A673 (cell line): ENCODE data around the gene EXOSC2. TPM values are rescaled to one million over a fixed set of nuclear protein-coding genes. Genes with fewer than 3 reads are reported as not detected.

ENCODE experiments used
- BruUV-seq: library from RNA; stranded (reverse); fragments of 400-500 nt; replicated peaks from 2 replicates; lab custom pipeline; 2021; lab: Mats Ljungman, UMichigan
- CTCF ChIA-PET: fragments of 300-600 bp; sonication (Branson Sonifier 250); formaldehyde crosslinking; loops from one replicate; lab custom pipeline; 2022; ENCODE audit warnings: antibody characterized with exemption; lab: Charles Lee
- POLR2A ChIA-PET: fragments of 300-600 bp; sonication (Branson Sonifier 250); formaldehyde crosslinking; loops from one replicate; lab custom pipeline; 2022; ENCODE audit warnings: antibody characterized with exemption; ENCODE audit not compliant: low non-redundant PET; lab: Charles Lee
- DNase-seq: peaks from one replicate; pipeline ENCODE4 v3.0.0-alpha.2; 2015; ENCODE audit warnings: low spot score
- H3K27ac ChIP-seq: fragments of 200-600 bp; sonication (generic); 2 replicates; pipeline ENCODE4 v1.5.1; 2016; ENCODE audit warnings: mixed run types, low read depth, mild to moderate bottlenecking, mixed read lengths, antibody characterized with exemption, low read length; ENCODE audit not compliant: poor library complexity, severe bottlenecking
- H3K27me3 ChIP-seq: fragments of 200-600 bp; sonication (generic); replicated peaks from 2 replicates; pipeline ENCODE4 v1.6.1; 2017; ENCODE audit warnings: mixed run types, low read depth, mild to moderate bottlenecking, mixed read lengths, antibody characterized with exemption, low read length; ENCODE audit not compliant: insufficient read depth, poor library complexity
- H3K36me3 ChIP-seq: fragments of 200-600 bp; sonication (generic); 2 replicates; pipeline ENCODE4 v1.6.1; 2016; ENCODE audit warnings: mixed run types, mild to moderate bottlenecking, mixed read lengths, antibody characterized with exemption, low read length; ENCODE audit not compliant: insufficient read depth, poor library complexity, severe bottlenecking
- H3K4me1 ChIP-seq: fragments of 200-600 bp; sonication (generic); 2 replicates; pipeline ENCODE4 v1.6.1; 2017; ENCODE audit warnings: mixed run types, mild to moderate bottlenecking, mixed read lengths, antibody characterized with exemption, low read length; ENCODE audit not compliant: insufficient read depth, poor library complexity, severe bottlenecking
- H3K4me3 ChIP-seq: fragments of 200-600 bp; sonication (generic); 2 replicates; pipeline ENCODE4 v1.5.1; 2016; ENCODE audit warnings: low read depth, mixed run types, mild to moderate bottlenecking, mixed read lengths, low read length; ENCODE audit not compliant: poor library complexity, severe bottlenecking
- H3K9me3 ChIP-seq: fragments of 200-600 bp; sonication (generic); 2 replicates; pipeline ENCODE4 v1.6.1; 2016; ENCODE audit warnings: mixed run types, low read depth, mild to moderate bottlenecking, mixed read lengths, antibody characterized with exemption, low read length; ENCODE audit not compliant: poor library complexity, severe bottlenecking
- EZH2 ChIP-seq: fragments of 200-600 bp; sonication (generic); IDR thresholded peaks from 2 replicates; pipeline ENCODE4 v1.6.1; 2017; ENCODE audit warnings: borderline replicate concordance, low read depth, mild to moderate bottlenecking, mixed read lengths, antibody characterized with exemption, low read length; ENCODE audit not compliant: poor library complexity, severe bottlenecking
- intact Hi-C: fragments of 100-400 bp; cut with micrococcal nuclease; formaldehyde crosslinking; loops from one replicate; pipeline ENCODE4 v1.10.0; 2022; ENCODE audit not compliant: unreplicated experiment
- total RNA-seq: library from RNA; stranded (reverse); gene quantifications from 2 replicates; pipeline ENCODE4 v1.2.3, GENCODE V29; 2021
- TF ChIP-seq, protein P1 (sequence below): fragments of 300-800, 200-600 bp; sonication (generic); conservative IDR thresholded peaks from 2 replicates; pipeline ENCODE4 v1.5.1; 2017; ENCODE audit warnings: low read depth, mild to moderate bottlenecking, antibody characterized with exemption, low read length, moderate library complexity, mixed read lengths

EXOSC2 gene
- total RNA-seq, 1 experiment from 2014 or later: 109 TPM

DNA sequence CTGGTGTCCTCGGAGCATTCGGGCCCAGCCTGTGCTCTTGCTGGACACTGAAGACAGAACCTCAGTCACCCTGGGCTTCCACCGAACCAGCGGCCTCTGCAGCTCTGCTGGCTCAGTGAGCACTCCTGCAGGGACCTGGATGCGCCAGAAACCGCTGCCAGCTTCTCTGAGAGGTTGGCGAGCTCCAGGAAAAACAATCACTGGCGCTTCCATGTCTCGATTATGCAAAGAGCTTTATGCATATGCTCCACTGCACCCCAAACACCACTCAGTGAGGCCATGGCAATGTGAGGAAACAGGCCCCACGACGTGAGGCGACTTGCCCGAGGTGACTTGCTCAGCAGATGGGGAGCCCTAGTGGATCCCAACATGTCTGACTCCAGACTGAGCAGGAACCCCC, 18.2 kb upstream of the EXOSC2 start:
- Histone ChIP-seq H3K9me3 (no peaks in the 10 kb centered on the region), H3K4me3 (no peak overlapping the region), H3K27me3 (no peaks in the 10 kb centered on the region), H3K4me1 (no peaks in the 10 kb centered on the region), H3K36me3 (no peaks in the 10 kb centered on the region), H3K27ac (no peak overlapping the region)
- POLR2A ChIA-PET: no interaction called here
- CTCF ChIA-PET: interaction anchor here (0.5 kb wide), 1 partner anchor 213 kb away, joined by 4 read pairs; no protein-coding TSS in a partner anchor
- DNase-seq: no peak
- intact Hi-C loops: no loop called here
- no TSS peak for BruUV-seq
- TF ChIP-seq, protein P1, sequence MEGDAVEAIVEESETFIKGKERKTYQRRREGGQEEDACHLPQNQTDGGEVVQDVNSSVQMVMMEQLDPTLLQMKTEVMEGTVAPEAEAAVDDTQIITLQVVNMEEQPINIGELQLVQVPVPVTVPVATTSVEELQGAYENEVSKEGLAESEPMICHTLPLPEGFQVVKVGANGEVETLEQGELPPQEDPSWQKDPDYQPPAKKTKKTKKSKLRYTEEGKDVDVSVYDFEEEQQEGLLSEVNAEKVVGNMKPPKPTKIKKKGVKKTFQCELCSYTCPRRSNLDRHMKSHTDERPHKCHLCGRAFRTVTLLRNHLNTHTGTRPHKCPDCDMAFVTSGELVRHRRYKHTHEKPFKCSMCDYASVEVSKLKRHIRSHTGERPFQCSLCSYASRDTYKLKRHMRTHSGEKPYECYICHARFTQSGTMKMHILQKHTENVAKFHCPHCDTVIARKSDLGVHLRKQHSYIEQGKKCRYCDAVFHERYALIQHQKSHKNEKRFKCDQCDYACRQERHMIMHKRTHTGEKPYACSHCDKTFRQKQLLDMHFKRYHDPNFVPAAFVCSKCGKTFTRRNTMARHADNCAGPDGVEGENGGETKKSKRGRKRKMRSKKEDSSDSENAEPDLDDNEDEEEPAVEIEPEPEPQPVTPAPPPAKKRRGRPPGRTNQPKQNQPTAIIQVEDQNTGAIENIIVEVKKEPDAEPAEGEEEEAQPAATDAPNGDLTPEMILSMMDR: no peak
- TF ChIP-seq EZH2: no peak

DNA sequence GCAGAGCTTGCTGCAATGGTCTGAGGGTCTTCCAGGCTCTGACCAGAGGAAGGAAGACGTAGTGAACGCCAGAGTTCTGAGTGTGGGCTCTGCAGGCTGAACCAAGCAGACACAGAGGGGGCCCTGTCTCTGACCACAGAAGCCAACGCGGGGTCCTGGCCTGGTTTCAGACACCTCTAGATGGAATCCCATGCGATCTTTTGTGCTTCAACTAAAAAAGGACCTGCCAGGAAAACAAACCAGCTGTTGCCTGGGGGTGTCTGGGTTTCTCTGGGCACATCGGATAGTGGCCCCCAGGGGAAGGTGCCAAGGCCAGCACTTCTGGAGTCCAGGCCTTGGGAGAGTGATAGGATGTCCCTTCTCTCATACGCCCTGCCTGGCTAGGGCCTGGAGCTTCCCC, 16.3 kb upstream of the EXOSC2 start:
- intact Hi-C loops: no loop called here
- Histone ChIP-seq H3K36me3 (no peaks in the 10 kb centered on the region), H3K4me3 (no peak overlapping the region), H3K27me3 (peaks cover 5% of the 10 kb centered on the region), H3K27ac (no peak overlapping the region), H3K4me1 (peaks cover 12% of the 10 kb centered on the region), H3K9me3 (no peaks in the 10 kb centered on the region)
- no peak for TF ChIP-seq EZH2
- TF ChIP-seq, protein P1: no peak
- no peak for DNase-seq
- POLR2A ChIA-PET: no interaction called here
- CTCF ChIA-PET: no interaction called here
- BruUV-seq: no TSS peak

- Histone ChIP-seq H3K36me3 (no peaks in the 10 kb centered on the region), H3K27me3 (peaks cover 5% of the 10 kb centered on the region), H3K27ac (no peak overlapping the region), H3K4me3 (peak overlapping the region; percentile 55), H3K4me1 (peaks cover 13% of the 10 kb centered on the region), H3K9me3 (no peaks in the 10 kb centered on the region)
- TF ChIP-seq, protein P1: no peak
- no peak for TF ChIP-seq EZH2
- intact Hi-C loops: no loop called here
- POLR2A ChIA-PET: no interaction called here
- CTCF ChIA-PET: no interaction called here
- no TSS peak for BruUV-seq
- DNase-seq: peak; percentile 81
Measured at GRCh38 chr9:130680836-130681768, 12.5 kb upstream of the EXOSC2 start.
